Natural killer cell (primary cell): Measurements from ENCODE around the gene TSTD1. TPM values are rescaled to one million over a fixed set of nuclear protein-coding genes. Genes with fewer than 3 reads are reported as not detected.

Source experiments
- ATAC-seq, 3 donors: fragments of 150-1000 bp in 2 of 3; fragments of 200-7000 bp in 1 of 3; cut with Tn5 transposase; 1 replicate in 1 of 3; 2 replicates in 2 of 3; pipeline ENCODE4 v1.10.0; 2021; ENCODE audit warnings: mild to moderate bottlenecking in 2 of 3, moderate library complexity in 2 of 3
- DNase-seq, 2 donors: peaks; one replicate each; pipeline versions ENCODE4 v3.0.0 to v3.0.0-alpha.2; 2013 to 2021; ENCODE audit warnings: mixed read lengths in 1 of 2
- H3K27ac ChIP-seq: one replicate; pipeline ENCODE4 v1.5.1; 2013; ENCODE audit warnings: mild to moderate bottlenecking, low read length
- H3K27me3 ChIP-seq: one replicate; pipeline ENCODE4 v1.6.1; 2013; ENCODE audit warnings: low read length; ENCODE audit not compliant: control insufficient read depth, insufficient read depth
- H3K36me3 ChIP-seq: one replicate; pipeline ENCODE4 v1.6.1; 2013; ENCODE audit warnings: low read length; ENCODE audit not compliant: control insufficient read depth, insufficient read depth
- H3K4me1 ChIP-seq: one replicate; pipeline ENCODE4 v1.6.1; 2013; ENCODE audit warnings: low read length; ENCODE audit not compliant: control insufficient read depth, insufficient read depth
- H3K4me3 ChIP-seq: one replicate; pipeline ENCODE4 v1.5.1; 2013; ENCODE audit warnings: low read length
- H3K9me3 ChIP-seq: one replicate; pipeline ENCODE4 v1.6.1; 2013; ENCODE audit warnings: low read length; ENCODE audit not compliant: control insufficient read depth, insufficient read depth
- H3K27ac Mint-ChIP-seq, 2 donors: one replicate each; pipeline ENCODE4 v1.8.0; 2022; ENCODE audit warnings: mild to moderate bottlenecking in 2 of 2, mixed read lengths in 2 of 2, moderate library complexity in 1 of 2
- H3K27me3 Mint-ChIP-seq, 2 donors: one replicate each; pipeline ENCODE4 v1.8.0; 2022; ENCODE audit warnings: low read depth in 2 of 2, mixed read lengths in 2 of 2
- H3K36me3 Mint-ChIP-seq: one replicate; pipeline ENCODE4 v1.8.0; 2022; ENCODE audit warnings: mixed read lengths
- H3K4me1 Mint-ChIP-seq, 2 donors: one replicate each; pipeline ENCODE4 v1.8.0; 2022; ENCODE audit warnings: mixed read lengths in 2 of 2
- H3K4me3 Mint-ChIP-seq: one replicate; pipeline ENCODE4 v1.8.0; 2022; ENCODE audit warnings: mild to moderate bottlenecking, moderate library complexity, mixed read lengths
- H3K9me3 Mint-ChIP-seq, 2 donors: one replicate each; pipeline ENCODE4 v1.8.0; 2022; ENCODE audit warnings: mixed read lengths in 2 of 2
- CTCF ChIP-seq: fragments of 200-600 bp; IDR thresholded peaks from one replicate; pipeline ENCODE4 v1.8.0; 2022; ENCODE audit warnings: antibody characterized with exemption
- WGBS: methylation state at CpG from one replicate; pipeline ENCODE4 v1.1.7; 2013; ENCODE audit warnings: missing lambda C conversion rate; ENCODE audit not compliant: insufficient coverage; 5-methylcytosine and 5-hydroxymethylcytosine counted together
- intact Hi-C: fragments of 100-400 bp; cut with micrococcal nuclease; formaldehyde crosslinking; loops from one replicate; pipeline ENCODE4 v1.14.2; 2022
- total RNA-seq, 4 donors: library from RNA; stranded (reverse); fragments of 120-200 nt in 1 of 4; gene quantifications; one replicate each; pipeline versions ENCODE4 v1.2.3 to v1.2.4, GENCODE V29; 2013 to 2022

The TSTD1 gene
- total RNA-seq, 3 donors from 2014 or later (not counting 1 experiment from before 2014, with no cell fraction given), result 31.8 to 36.3 (median 34.3) TPM

- Mint-ChIP-seq H3K9me3 (no peaks in the 10 kb centered on the region), H3K4me3 (peak overlapping the region; percentile 42), H3K27me3 (no peaks in the 10 kb centered on the region), H3K36me3 (peaks cover 7% of the 10 kb centered on the region), H3K4me1 (peaks cover 44 to 69% of the 10 kb centered on the region in 2 donors), H3K27ac (peak overlapping the region; percentile 98 to 99)
- Histone ChIP-seq H3K27me3 (no peaks in the 10 kb centered on the region), H3K27ac (peak overlapping the region; percentile 88), H3K4me1 (peaks cover 37% of the 10 kb centered on the region), H3K9me3 (no peaks in the 10 kb centered on the region), H3K4me3 (no peak overlapping the region), H3K36me3 (peaks cover 61% of the 10 kb centered on the region)
- intact Hi-C loops, result no loop called here
- DNase-seq (peak in 1 of 2 donors; percentile 12), ATAC-seq (no peak)
- WGBS, result 96% methylated on average over 18 of the region's 18 CpGs
- no peak for TF ChIP-seq CTCF
Measured at GRCh38 chr1:161047436-161048420, 9.0 kb upstream of the TSTD1 start.

GRCh38 chr1:161046605-161047228 lies 8.0 kb upstream of the TSTD1 start:
- peak in 1 of 2 donors; percentile 44 for DNase-seq

GRCh38 chr1:161045736-161046604 lies 7.2 kb upstream of the TSTD1 start, which contains the start of gene USF1:
Gene USF1, minus strand, starts transcription at chr1:161045977. Its CDS starts 2,702 bp downstream, at chr1:161043275.
- Histone ChIP-seq H3K9me3 (no peaks in the 10 kb centered on the region), H3K4me3 (peak within 1 kb of the TSS; percentile 90), H3K27ac (peak within 1 kb of the TSS; percentile 88), H3K4me1 (peaks cover 35% of the 10 kb centered on the region), H3K36me3 (peaks cover 62% of the 10 kb centered on the region), H3K27me3 (no peaks in the 10 kb centered on the region)
- intact Hi-C loops, result loop anchor here (1.0 to 2.0 kb wide), 2 partner anchors 22 to 25 kb away; partner anchors contain the start of gene F11R
- Mint-ChIP-seq H3K36me3 (no peaks in the 10 kb centered on the region), H3K27ac (peak within 1 kb of the TSS; percentile 98 to 99), H3K9me3 (no peaks in the 10 kb centered on the region), H3K27me3 (no peaks in the 10 kb centered on the region), H3K4me3 (peak within 1 kb of the TSS; percentile 97), H3K4me1 (peaks cover 37 to 72% of the 10 kb centered on the region in 2 donors)
- ATAC-seq, result peak; percentile 79 to 92 (median 87)
- DNase-seq, result peak; percentile 93 to 98
- under 1% methylated on average over 23 of the region's 29 CpGs for WGBS
- no peak for TF ChIP-seq CTCF

More at GRCh38 chr1:161046605-161047228, 8.0 kb upstream of the TSTD1 start:
- no peaks in the 10 kb centered on the region for H3K9me3 Mint-ChIP-seq
- peaks cover 63% of the 10 kb centered on the region for H3K36me3 ChIP-seq
- H3K4me1 ChIP-seq, result peaks cover 35% of the 10 kb centered on the region
- peak overlapping the region; percentile 97 for H3K4me3 Mint-ChIP-seq
- H3K4me1 Mint-ChIP-seq, result peaks cover 38 to 70% of the 10 kb centered on the region in 2 donors
- peak overlapping the region; percentile 88 for H3K27ac ChIP-seq
- WGBS, result 92% methylated on average over 1 of the region's 2 CpGs
- peaks cover under 1% of the 10 kb centered on the region for H3K36me3 Mint-ChIP-seq
- H3K4me3 ChIP-seq, result peak overlapping the region; percentile 90
- no peak for ATAC-seq
- H3K27ac Mint-ChIP-seq, result peak overlapping the region; percentile 98 to 99
- intact Hi-C loops, result no loop called here
- no peaks in the 10 kb centered on the region for H3K27me3 Mint-ChIP-seq
- H3K9me3 ChIP-seq, result no peaks in the 10 kb centered on the region
- H3K27me3 ChIP-seq, result no peaks in the 10 kb centered on the region
- no peak for TF ChIP-seq CTCF
